ENCODE data around the gene A2M.

GRCh38 chr12:9127484-9127883 is 11.8 kb upstream of the A2M start:
- no peak for TF ChIP-seq CTCF (IDR thresholded peaks at IDR 0.05; ENCODE audit: low read length)
- TF ChIP-seq EZH2 (optimal IDR thresholded peaks at IDR 0.05; ENCODE audit: low read depth, low read length), result no peak
